NCI-H1436 treated with DMSO at 0.1 percent for 48 hours (cell line): Measurements from ENCODE around the gene GPR35.
"Not testable (repeated sequence)": the region's sequence is repeated elsewhere in the genome, so short reads cannot be mapped to it uniquely, and the experiment has no call there.

Source experiments
- DNase-seq: peaks from one replicate; lab custom pipeline; 2025; lab: John Stamatoyannopoulos, UW

The GPR35 gene

GRCh38 chr2:240655931-240656886 lies 30.9 kb downstream of the GPR35 start:
- no peak for DNase-seq

GRCh38 chr2:240659883-240660282 lies 34.6 kb downstream of the GPR35 start:
- DNase-seq, result not testable (repeated sequence)

DNA sequence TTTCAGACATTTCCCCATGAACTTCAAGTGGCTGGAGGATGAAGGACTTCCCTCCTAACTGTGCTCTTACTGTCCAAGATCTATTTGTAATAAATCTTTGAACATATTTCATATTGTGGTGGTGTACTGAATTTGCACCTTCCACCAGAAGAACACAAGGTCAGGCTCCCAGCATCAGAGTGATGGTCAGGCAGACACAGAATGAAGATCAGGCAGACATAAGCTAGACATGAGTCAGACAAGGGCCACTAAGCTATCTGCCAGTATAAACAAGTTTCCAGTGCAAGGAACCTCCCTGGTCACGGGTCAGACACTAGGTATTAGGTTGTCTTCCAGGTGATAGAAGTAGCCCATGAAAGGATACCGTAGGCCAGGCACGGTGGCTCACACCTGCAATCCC lies 37.4 kb downstream of the GPR35 start:
- DNase-seq, result no peak

DNA sequence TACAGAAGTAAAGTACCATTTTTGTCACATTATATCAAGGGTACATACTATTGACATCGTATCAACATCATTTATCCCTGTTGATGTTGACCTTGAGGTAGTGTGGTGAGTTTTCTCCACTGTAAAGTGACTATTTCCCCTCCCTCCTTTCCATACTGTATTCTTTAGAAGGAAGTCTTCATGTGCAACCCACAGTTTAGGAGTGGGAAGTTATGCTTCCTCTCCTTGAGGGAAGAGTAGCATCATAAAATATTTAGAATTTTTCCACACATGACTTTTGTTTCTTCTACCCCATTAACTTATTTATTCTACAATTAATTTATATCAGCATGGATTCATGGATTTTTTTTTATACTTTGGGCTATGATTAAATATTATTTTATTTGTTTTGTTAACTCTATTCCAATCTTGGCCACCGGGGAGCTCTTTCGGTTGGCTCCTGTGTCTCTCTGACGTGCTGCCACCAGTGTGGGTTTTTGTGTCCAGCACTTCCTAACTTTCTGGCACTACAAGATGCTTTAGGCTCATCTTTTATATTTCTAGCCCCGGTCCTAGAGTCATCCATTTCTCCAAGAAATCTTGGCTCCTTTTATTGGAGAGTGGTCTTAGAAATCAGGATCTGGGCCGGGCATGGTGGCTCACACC lies 38.4 kb downstream of the GPR35 start:
- no peak for DNase-seq

- DNase-seq, result no peak
Observed at GRCh38 chr2:240664622-240665021, 39.3 kb downstream of the GPR35 start.

- DNase-seq, result no peak
Observed at GRCh38 chr2:240670402-240670801, 45.1 kb downstream of the GPR35 start.

GRCh38 chr2:240670950-240671349 lies 45.7 kb downstream of the GPR35 start:
- DNase-seq, result no peak

DNA sequence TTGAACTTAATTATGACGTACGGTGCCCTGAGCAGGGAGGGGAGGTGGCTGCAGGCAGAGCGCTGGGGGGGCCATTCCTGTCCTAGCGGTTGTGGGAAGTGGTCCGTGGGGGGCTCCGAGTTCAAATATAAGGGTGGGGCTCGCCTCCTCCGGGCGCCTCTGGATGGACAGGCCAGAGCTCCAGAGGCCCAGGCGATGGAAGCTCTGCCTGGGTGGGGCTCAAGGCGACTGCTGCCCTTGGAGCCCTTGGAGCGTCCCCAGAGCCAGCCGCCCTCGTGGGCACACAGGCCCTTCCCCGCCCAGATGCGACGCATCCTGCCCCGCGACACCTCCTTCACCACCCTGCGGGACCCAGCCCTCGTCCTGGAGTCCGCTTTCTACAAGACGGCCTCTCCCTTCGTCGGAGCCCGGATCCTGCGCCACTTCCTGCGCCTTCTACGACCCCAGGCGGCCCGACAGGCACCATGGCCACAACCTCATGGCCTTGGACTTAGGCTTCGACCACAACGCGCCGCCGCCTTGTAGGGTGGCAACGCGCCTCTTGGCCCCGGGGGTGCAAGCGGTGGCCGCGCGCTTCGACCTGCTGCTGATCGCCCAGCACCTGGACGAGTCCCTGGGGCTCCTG lies 46.9 kb downstream of the GPR35 start:
- no peak for DNase-seq

DNA sequence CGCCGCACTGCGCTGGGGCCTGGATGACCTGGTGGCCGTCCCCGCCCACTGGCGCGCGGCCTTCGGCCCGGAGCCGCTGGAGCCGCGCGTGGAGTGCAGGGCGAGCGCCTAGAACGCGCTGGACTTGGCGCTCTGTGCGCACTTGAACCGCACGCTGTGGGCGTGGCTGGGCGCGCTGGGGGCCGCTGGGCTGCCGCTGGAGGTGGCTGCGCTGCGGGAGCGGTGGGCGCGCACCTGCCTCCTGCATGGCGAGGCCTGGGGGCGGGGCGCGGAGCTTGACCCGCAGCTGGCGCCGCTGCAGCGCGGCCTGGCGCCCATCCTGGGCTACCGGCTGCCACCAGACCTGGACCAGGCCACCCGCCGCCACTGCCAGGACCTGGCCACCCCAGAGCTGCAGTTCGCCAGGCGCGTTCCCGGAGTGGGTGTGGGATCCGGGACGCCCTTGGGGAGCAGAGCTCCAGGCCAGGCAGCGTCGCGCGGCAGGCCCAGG lies 47.5 kb downstream of the GPR35 start:
- no peak for DNase-seq

DNA sequence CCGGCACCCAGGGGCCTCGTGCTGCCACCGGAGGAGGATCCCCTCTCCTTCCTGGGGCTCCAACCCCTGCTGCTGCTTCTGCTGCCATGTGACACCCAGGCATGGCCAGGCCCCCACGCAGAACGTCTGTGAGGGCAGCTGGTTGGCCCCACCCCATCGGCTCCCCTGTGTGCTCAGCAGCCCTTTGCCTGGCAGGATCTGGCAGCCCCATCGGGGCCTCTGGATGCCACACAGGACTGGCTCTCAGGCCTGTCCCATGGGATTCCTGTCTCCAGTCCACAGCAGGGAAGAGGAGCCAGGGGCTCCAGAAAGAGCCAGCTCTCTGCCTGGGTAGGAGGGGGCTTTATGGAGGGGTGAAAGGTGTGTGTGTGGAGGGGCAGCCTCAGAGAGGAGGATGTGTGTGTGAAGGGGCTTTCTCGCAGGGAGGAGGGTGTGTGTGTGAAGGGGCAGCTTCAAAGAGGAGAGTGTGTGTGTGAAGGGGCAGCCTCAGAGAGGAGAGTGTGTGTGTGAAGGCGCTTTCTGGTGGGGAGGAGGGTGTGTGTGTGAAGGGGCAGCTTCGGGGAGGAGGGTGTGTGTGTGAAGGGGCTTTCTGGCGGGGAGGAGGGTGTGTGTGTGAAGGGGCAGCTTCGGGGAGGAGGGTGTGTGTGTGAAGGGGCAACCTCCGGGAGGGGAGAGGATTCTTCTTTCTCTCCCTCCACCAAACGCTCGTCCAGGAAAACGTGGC lies 49.3 kb downstream of the GPR35 start:
- DNase-seq, result not testable (repeated sequence)

GRCh38 chr2:240675345-240675744 lies 50.1 kb downstream of the GPR35 start:
- not testable (repeated sequence) for DNase-seq

DNA sequence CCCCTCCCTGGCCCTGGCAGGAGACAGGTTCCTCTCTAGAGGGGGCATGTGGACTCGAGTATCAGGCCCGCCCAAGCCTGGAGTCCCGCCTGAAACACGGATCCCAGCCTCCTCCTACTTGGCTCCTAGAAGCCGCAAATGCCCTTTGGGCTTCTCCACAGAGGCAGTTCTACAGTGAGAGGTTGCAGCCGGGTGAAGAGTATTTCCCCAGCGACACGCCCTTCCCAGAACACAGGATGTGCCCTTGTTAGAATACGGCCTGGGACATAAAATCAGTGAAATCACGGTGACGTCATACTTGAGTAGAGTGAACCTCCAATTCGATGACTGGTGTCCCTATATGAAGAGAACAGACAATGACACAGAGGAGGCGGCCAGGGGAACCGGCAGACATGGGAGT lies 52.8 kb downstream of the GPR35 start:
- DNase-seq, result not testable (repeated sequence)

GRCh38 chr2:240678909-240679308 lies 53.6 kb downstream of the GPR35 start:
- not testable (repeated sequence) for DNase-seq

GRCh38 chr2:240680185-240680584 lies 54.9 kb downstream of the GPR35 start:
- DNase-seq, result not testable (repeated sequence)
